ENCODE results near the gene RPP21. TPM values are rescaled to one million over a fixed set of nuclear protein-coding genes. Genes with fewer than 3 reads are reported as not detected.

The RPP21 gene
- total RNA-seq, 6 donors from 2014 or later: 34.6 to 72.4 (median 45.5) TPM

GRCh38 chr6:30378290-30378937 is 33.5 kb downstream of the RPP21 start:
- no peaks in the 10 kb centered on the region for H3K36me3 ChIP-seq
- WGBS, 2 donors: 0% methylated on average over 1 of the region's 1 CpG
- no peak for TF ChIP-seq CTCF (IDR thresholded peaks at IDR 0.05)
- TF ChIP-seq EP300 (IDR thresholded peaks at IDR 0.05): no peak
- no peak for TF ChIP-seq POLR2A (IDR thresholded peaks at IDR 0.05)
- no peak for TF ChIP-seq POLR2AphosphoS5 (IDR thresholded peaks at IDR 0.05)
- no peak for DNase-seq
- no peak overlapping the region for H3K4me3 ChIP-seq
- H3K27ac ChIP-seq: no peak overlapping the region
- no peaks in the 10 kb centered on the region for H3K27me3 ChIP-seq
- no peaks in the 10 kb centered on the region for H3K9me3 ChIP-seq
- H3K4me1 ChIP-seq: no peaks in the 10 kb centered on the region
- no peak for ATAC-seq (ENCODE audit: low FRiP score in 2 of 2)

GRCh38 chr6:30380464-30380863 is 35.5 kb downstream of the RPP21 start:
- Histone ChIP-seq H3K27ac (no peak overlapping the region), H3K9me3 (no peaks in the 10 kb centered on the region), H3K36me3 (no peaks in the 10 kb centered on the region), H3K4me3 (no peak overlapping the region), H3K4me1 (no peaks in the 10 kb centered on the region), H3K27me3 (peaks cover 0 to 2% (median 0%) of the 10 kb centered on the region in 4 donors)
- TF ChIP-seq POLR2A (IDR thresholded peaks at IDR 0.05) (no peak), EP300 (IDR thresholded peaks at IDR 0.05) (no peak), POLR2AphosphoS5 (IDR thresholded peaks at IDR 0.05) (no peak), CTCF (IDR thresholded peaks at IDR 0.05) (no peak)
- ATAC-seq (ENCODE audit: low FRiP score in 2 of 2) (no peak), DNase-seq (no peak)
- 24 to 32% methylated on average over 4 to 5 of the region's 5 CpGs for WGBS, 2 donors

GRCh38 chr6:30386166-30386565 is 41.2 kb downstream of the RPP21 start:
- H3K9me3 ChIP-seq: no peaks in the 10 kb centered on the region
- no peak overlapping the region for H3K27ac ChIP-seq
- no peak overlapping the region for H3K4me3 ChIP-seq
- peaks cover 0 to 3% (median 0%) of the 10 kb centered on the region in 4 donors for H3K27me3 ChIP-seq
- no peaks in the 10 kb centered on the region for H3K36me3 ChIP-seq
- no peak for DNase-seq
- H3K4me1 ChIP-seq: no peaks in the 10 kb centered on the region
- WGBS, 2 donors: 37 to 43% methylated on average over 3 of the region's 3 CpGs
- no peak for ATAC-seq (ENCODE audit: low FRiP score in 2 of 2)
- no peak for TF ChIP-seq POLR2A (IDR thresholded peaks at IDR 0.05)

- no peaks in the 10 kb centered on the region for H3K9me3 ChIP-seq
- no peak overlapping the region for H3K4me3 ChIP-seq
- H3K27me3 ChIP-seq: peaks cover 0 to 2% (median 0%) of the 10 kb centered on the region in 4 donors
- H3K27ac ChIP-seq: no peak overlapping the region
- no peaks in the 10 kb centered on the region for H3K36me3 ChIP-seq
- ATAC-seq (ENCODE audit: low FRiP score in 2 of 2): no peak
- H3K4me1 ChIP-seq: no peaks in the 10 kb centered on the region
- TF ChIP-seq CTCF (IDR thresholded peaks at IDR 0.05): no peak
- no peak for TF ChIP-seq EP300 (IDR thresholded peaks at IDR 0.05)
- TF ChIP-seq POLR2A (IDR thresholded peaks at IDR 0.05): no peak
- no peak for TF ChIP-seq POLR2AphosphoS5 (IDR thresholded peaks at IDR 0.05)
- no peak for DNase-seq
- 68 to 69% methylated on average over 3 of the region's 3 CpGs for WGBS, 2 donors
Observed at GRCh38 chr6:30391240-30391639, 46.3 kb downstream of the RPP21 start.

- Histone ChIP-seq H3K27me3 (peaks cover 0 to 2% (median 0%) of the 10 kb centered on the region in 4 donors), H3K9me3 (no peaks in the 10 kb centered on the region), H3K27ac (no peak overlapping the region), H3K36me3 (no peaks in the 10 kb centered on the region), H3K4me1 (peaks cover 0 to 6% (median 2%) of the 10 kb centered on the region in 4 donors), H3K4me3 (no peak overlapping the region)
- TF ChIP-seq CTCF (IDR thresholded peaks at IDR 0.05) (no peak), EP300 (IDR thresholded peaks at IDR 0.05) (no peak), POLR2AphosphoS5 (IDR thresholded peaks at IDR 0.05) (no peak), POLR2A (IDR thresholded peaks at IDR 0.05) (no peak)
- DNase-seq (no peak), ATAC-seq (ENCODE audit: low FRiP score in 2 of 2) (no peak)
- 27 to 31% methylated on average over 5 of the region's 5 CpGs for WGBS, 2 donors
Observed at GRCh38 chr6:30394139-30394538, 49.2 kb downstream of the RPP21 start.

Small RNA genes within 50 kb of the gene (small RNA-seq; reads per million reads assigned to genes)
- gene HLA-N: 0 reads per million in 4 donors

Other genes starting within 250 kb of the RPP21 start
- gene TRIM31, start 232.1 kb upstream of the RPP21 start, total RNA-seq: under 1 TPM in 2 of 6 donors, not detected in 4; 0.17 to 0.79 TPM
- gene TRIM40, start 209.0 kb upstream of the RPP21 start, total RNA-seq: not detected
- gene TRIM10, start 183.9 kb upstream of the RPP21 start, total RNA-seq: 1 to 10 TPM in 1 of 6 donors, under 1 TPM in 3, not detected in 2; 0.07 to 1.4 (median 0.13) TPM
- 1 to 10 TPM in 1 of 6 donors, under 1 TPM in 1, not detected in 4; 0.30 to 1.0 TPM for gene TRIM15, start 181.6 kb upstream of the RPP21 start, total RNA-seq
- 10 to 100 TPM; 38.4 to 67.1 (median 53.8) TPM for gene TRIM26, start 131.8 kb upstream of the RPP21 start, total RNA-seq
- gene TRIM39, start 18.2 kb upstream of the RPP21 start, total RNA-seq: 10 to 100 TPM; 12.2 to 23.3 (median 16.2) TPM
- gene HLA-E, start 144.4 kb downstream of the RPP21 start, total RNA-seq: 1,000 to 10,000 TPM in 2 of 6 donors, 100 to 1,000 TPM in 4; 553 to 1,296 (median 975) TPM
- 10 to 100 TPM; 30.4 to 60.6 (median 51.2) TPM for gene GNL1, start 211.3 kb downstream of the RPP21 start, total RNA-seq
- gene PRR3, start 212.1 kb downstream of the RPP21 start, total RNA-seq: 10 to 100 TPM in 1 of 6 donors, 1 to 10 TPM in 5; 6.0 to 13.6 (median 7.0) TPM
- gene ABCF1, start 226.3 kb downstream of the RPP21 start, total RNA-seq: 10 to 100 TPM; 41.2 to 57.6 (median 52.9) TPM

All from upper lobe of left lung (tissue), 6 donors.